Activated CD8-positive, alpha-beta T cell treated with anti-CD3 and anti-CD28 coated beads for 36 hours (primary cell): ENCODE results near the gene IL17B. TPM values are rescaled to one million over a fixed set of nuclear protein-coding genes. Genes with fewer than 3 reads are reported as not detected.

Experiments
- ATAC-seq: fragments of 200-7000 bp; cut with Tn5 transposase; one replicate; pipeline ENCODE4 v1.10.0; 2021; ENCODE audit warnings: mild to moderate bottlenecking, moderate library complexity
- CTCF ChIA-PET: fragments of 350-600 bp; sonication (Branson Sonifier 250); formaldehyde crosslinking; loops from one replicate; lab custom pipeline; 2021; ENCODE audit warnings: antibody characterized with exemption; lab: Charles Lee
- POLR2A ChIA-PET: fragments of 350-600 bp; sonication (Branson Sonifier 250); formaldehyde crosslinking; loops from one replicate; lab custom pipeline; 2021; ENCODE audit warnings: antibody characterized with exemption; lab: Charles Lee
- DNase-seq: peaks from one replicate; pipeline ENCODE4 v3.0.0-alpha.2; 2020
- H3K27ac Mint-ChIP-seq: one replicate; pipeline ENCODE4 v1.8.0; 2021; ENCODE audit warnings: mild to moderate bottlenecking, mixed read lengths
- H3K27me3 Mint-ChIP-seq: one replicate; pipeline ENCODE4 v1.8.0; 2021; ENCODE audit warnings: mixed read lengths
- H3K36me3 Mint-ChIP-seq: one replicate; pipeline ENCODE4 v1.8.0; 2021; ENCODE audit warnings: low read depth, mixed read lengths
- H3K4me1 Mint-ChIP-seq: one replicate; pipeline ENCODE4 v1.8.0; 2021; ENCODE audit warnings: low read depth, mixed read lengths
- H3K4me3 Mint-ChIP-seq: one replicate; pipeline ENCODE4 v1.8.0; 2021; ENCODE audit warnings: mild to moderate bottlenecking, moderate library complexity, mixed read lengths
- H3K9me3 Mint-ChIP-seq: one replicate; pipeline ENCODE4 v1.8.0; 2021; ENCODE audit warnings: mixed read lengths
- CTCF ChIP-seq: fragments of 200-600 bp; IDR thresholded peaks from one replicate; pipeline ENCODE4 v1.8.0; 2022; ENCODE audit warnings: antibody characterized with exemption, mild to moderate bottlenecking
- intact Hi-C: fragments of 100-400 bp; cut with micrococcal nuclease; formaldehyde crosslinking; loops from one replicate; pipeline ENCODE4 v1.10.0; 2022
- total RNA-seq, 2 experiments: library from RNA; stranded (reverse); gene quantifications; one replicate each; pipeline ENCODE4 v1.2.3, GENCODE V29; 2021

Gene IL17B
- total RNA-seq, 2 experiments from 2014 or later, result not detected

DNA sequence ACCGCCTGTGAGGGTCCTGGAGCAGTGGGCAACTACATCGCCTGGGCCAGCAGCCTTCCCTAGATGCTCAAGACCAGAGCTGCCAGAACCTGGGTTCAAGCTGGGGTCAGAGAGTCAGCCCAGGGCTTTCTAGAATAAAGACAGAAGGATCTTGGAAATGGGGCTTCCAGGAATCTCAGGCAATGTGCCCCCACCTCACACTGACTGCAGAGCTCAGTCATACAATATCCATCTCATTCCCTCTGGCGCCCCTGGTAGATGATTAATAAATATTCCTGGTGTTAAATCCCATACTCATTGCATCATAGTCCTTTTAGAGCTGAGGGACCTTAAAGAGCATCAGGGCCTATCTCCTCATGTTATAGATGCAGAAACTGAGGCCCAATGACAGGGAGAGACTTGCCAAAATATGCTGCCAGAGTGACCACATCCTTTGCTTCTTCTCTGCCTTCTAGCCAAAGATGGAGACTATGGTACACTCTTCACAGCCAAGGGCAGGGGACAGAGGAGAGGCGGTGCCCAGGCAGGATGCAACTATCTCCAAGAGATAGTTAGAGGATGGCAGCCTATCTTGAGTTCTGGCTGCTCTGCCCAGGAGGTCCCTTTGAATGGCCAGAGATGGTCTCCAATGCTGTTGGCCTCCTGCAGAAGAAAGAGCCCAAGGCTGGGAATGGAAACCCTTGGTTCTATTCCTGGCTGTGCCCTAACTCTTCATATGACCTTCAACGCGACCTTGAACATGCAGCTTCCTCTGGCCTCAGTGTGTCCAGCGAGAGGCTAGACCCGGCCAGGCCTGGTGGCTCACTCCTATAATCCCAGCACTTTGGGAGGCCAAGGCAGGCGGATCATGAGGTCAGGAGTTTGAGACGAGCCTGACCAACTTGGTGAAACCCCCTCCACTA, 36.2 kb upstream of the IL17B start:
- Mint-ChIP-seq H3K27ac (no peak overlapping the region), H3K36me3 (no peaks in the 10 kb centered on the region), H3K4me1 (no peaks in the 10 kb centered on the region), H3K27me3 (no peaks in the 10 kb centered on the region), H3K9me3 (no peaks in the 10 kb centered on the region), H3K4me3 (no peak overlapping the region)
- DNase-seq (no peak), ATAC-seq (no peak)
- ChIA-PET CTCF (interaction anchor here (1.6 to 1.8 kb wide), 2 partner anchors 17 to 48 kb away, joined by 4 to 6 read pairs; no protein-coding TSS in a partner anchor), POLR2A (no interaction called here)
- intact Hi-C loops, result no loop called here
- TF ChIP-seq CTCF, result no peak

- ChIA-PET POLR2A (no interaction called here), CTCF (interaction anchor here (0.9 to 1.6 kb wide), 2 partner anchors 17 to 151 kb away, joined by 3 to 4 read pairs; no protein-coding TSS in a partner anchor)
- Mint-ChIP-seq H3K4me3 (no peak overlapping the region), H3K27me3 (no peaks in the 10 kb centered on the region), H3K36me3 (no peaks in the 10 kb centered on the region), H3K4me1 (no peaks in the 10 kb centered on the region), H3K27ac (no peak overlapping the region), H3K9me3 (no peaks in the 10 kb centered on the region)
- intact Hi-C loops, result no loop called here
- no peak for TF ChIP-seq CTCF
- no peak for ATAC-seq
- no peak for DNase-seq
These were observed 35.4 kb upstream of the IL17B start for GRCh38 chr5:149414405-149415065.

DNA sequence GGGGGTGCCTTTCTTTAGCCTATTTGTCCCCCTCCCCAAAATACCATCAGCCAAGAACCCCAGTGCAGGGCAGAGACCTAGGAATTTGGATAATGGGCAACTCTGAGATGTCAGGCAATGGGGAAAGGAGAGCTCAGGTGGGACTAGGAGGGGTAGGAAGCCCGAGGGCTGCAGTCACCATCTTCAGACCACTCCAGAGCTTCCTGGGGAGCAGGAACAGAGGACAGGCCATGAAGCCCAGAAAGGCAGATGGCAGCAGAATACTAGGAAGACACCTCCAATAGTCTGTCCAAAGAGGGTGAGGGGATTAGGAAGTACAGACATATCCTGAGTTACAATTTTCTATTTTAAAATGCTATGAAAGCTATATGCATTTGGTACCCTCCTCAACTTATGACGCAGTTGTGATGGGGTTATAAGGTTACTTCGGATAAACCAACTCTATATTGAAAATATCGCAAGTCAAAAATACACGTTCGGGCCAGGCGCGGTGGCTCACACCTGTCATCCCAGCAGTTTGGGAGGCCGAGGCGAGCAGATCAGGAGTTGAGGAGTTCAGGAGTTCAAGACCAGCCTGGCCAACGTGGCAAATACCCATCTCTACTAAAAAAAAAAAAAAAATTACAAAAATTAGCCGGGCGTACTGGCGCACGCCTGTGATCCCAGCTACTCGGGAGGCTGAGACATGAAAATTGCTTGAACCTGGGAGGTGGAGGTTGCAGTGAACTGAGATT, 34.6 kb upstream of the IL17B start:
- Mint-ChIP-seq H3K27ac (no peak overlapping the region), H3K27me3 (no peaks in the 10 kb centered on the region), H3K9me3 (no peaks in the 10 kb centered on the region), H3K36me3 (no peaks in the 10 kb centered on the region), H3K4me3 (no peak overlapping the region), H3K4me1 (no peaks in the 10 kb centered on the region)
- ChIA-PET CTCF (interaction anchor here (0.9 to 1.6 kb wide), 3 partner anchors 9 to 152 kb away, joined by 3 to 4 read pairs (median 3); no protein-coding TSS in a partner anchor), POLR2A (no interaction called here)
- no peak for DNase-seq
- no peak for ATAC-seq
- TF ChIP-seq CTCF, result no peak
- intact Hi-C loops, result no loop called here

DNA sequence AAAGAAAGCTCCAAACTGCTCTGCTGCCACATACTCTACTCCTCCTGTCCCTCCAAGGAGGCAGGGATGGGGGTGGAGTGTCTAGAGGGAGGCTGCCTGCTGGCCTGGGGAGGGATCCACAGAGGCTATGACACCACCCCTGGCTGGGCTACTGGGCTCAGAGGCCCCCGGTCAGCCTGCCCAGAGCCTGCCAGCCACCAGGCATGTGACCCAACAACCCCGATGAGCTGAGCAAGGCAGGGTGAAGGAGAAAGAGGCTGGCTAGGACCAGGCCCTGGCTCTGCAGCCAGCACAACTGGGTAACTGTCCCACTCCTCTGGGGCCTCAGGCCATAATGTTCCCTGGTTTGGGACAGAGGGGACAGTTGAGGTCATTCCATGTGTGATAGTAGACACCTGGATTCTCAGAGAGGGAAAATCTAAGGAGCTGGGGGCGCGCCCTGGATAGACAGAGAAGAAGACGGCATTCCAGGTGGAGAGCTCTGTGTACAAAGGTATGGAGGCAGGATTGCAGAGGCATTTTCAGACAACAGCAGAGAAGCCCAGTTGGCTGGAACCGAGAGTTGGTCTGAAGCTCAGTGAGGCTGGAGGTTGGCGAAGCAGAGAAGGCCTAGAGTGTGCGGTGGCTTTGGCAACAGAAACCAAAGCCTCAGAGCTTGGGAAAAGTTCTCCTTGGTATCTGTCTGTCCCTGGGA, 33.8 kb upstream of the IL17B start:
- intact Hi-C loops, result no loop called here
- Mint-ChIP-seq H3K36me3 (no peaks in the 10 kb centered on the region), H3K9me3 (no peaks in the 10 kb centered on the region), H3K4me3 (no peak overlapping the region), H3K4me1 (no peaks in the 10 kb centered on the region), H3K27ac (no peak overlapping the region), H3K27me3 (no peaks in the 10 kb centered on the region)
- POLR2A ChIA-PET, result interaction anchor here (1.2 kb wide), 1 partner anchor 23 kb away, joined by 4 read pairs; no protein-coding TSS in a partner anchor
- TF ChIP-seq CTCF, result no peak
- CTCF ChIA-PET, result interaction anchor here (1.2 kb wide), 1 partner anchor 10 kb away, joined by 3 read pairs; no protein-coding TSS in a partner anchor
- DNase-seq, result no peak
- no peak for ATAC-seq
